WTC11 (cell line): ENCODE data around the gene PPP1R12A. TPM values are rescaled to one million over a fixed set of nuclear protein-coding genes. Genes with fewer than 3 reads are reported as not detected.

Experiments used
- ATAC-seq: fragments of 200-7000 bp; cut with Tn5 transposase; 2 replicates; pipeline ENCODE4 v1.10.0; 2021; ENCODE audit warnings: mild to moderate bottlenecking, moderate library complexity
- CTCF ChIA-PET: fragments of 300-600 bp; sonication (Branson Sonifier 250); formaldehyde crosslinking; loops from one replicate; lab custom pipeline; 2021; ENCODE audit warnings: antibody characterized with exemption; lab: Charles Lee
- POLR2A ChIA-PET: fragments of 350-600 bp; sonication (Branson Sonifier 250); formaldehyde crosslinking; loops from one replicate; lab custom pipeline; 2021; ENCODE audit warnings: antibody characterized with exemption; lab: Charles Lee
- DNase-seq: peaks from one replicate; pipeline ENCODE4 v3.0.0; 2021; ENCODE audit warnings: low spot score
- H3K27ac Mint-ChIP-seq: 2 replicates; pipeline ENCODE4 v1.8.0; 2021; ENCODE audit warnings: mixed read lengths
- H3K27me3 Mint-ChIP-seq: 2 replicates; pipeline ENCODE4 v1.8.0; 2021; ENCODE audit warnings: low read depth, mild to moderate bottlenecking, moderate library complexity, mixed read lengths
- H3K36me3 Mint-ChIP-seq: 2 replicates; pipeline ENCODE4 v1.8.0; 2021; ENCODE audit warnings: mixed read lengths
- H3K4me1 Mint-ChIP-seq: 2 replicates; pipeline ENCODE4 v1.8.0; 2022; ENCODE audit warnings: mixed read lengths
- H3K4me3 Mint-ChIP-seq: 2 replicates; pipeline ENCODE4 v1.8.0; 2021; ENCODE audit warnings: mild to moderate bottlenecking, moderate library complexity, mixed read lengths
- H3K9me3 Mint-ChIP-seq: 2 replicates; pipeline ENCODE4 v1.8.0; 2021; ENCODE audit warnings: mixed read lengths
- ESRRA ChIP-seq: sonication (generic); formaldehyde crosslinking; IDR thresholded peaks from 2 replicates; pipeline ENCODE4 v1.8.1; 2022; ENCODE audit warnings: mild to moderate bottlenecking, missing genetic modification reagents, borderline replicate concordance
- FOXJ3 ChIP-seq: sonication (generic); formaldehyde crosslinking; IDR thresholded peaks from 2 replicates; pipeline ENCODE4 v1.9.0; 2021; ENCODE audit warnings: missing genetic modification reagents, mild to moderate bottlenecking, borderline replicate concordance
- FOXP1 ChIP-seq: sonication (generic); formaldehyde crosslinking; IDR thresholded peaks from 2 replicates; pipeline ENCODE4 v1.8.0; 2022; ENCODE audit warnings: missing genetic modification reagents, mild to moderate bottlenecking, moderate library complexity, borderline replicate concordance
- GABPB1 ChIP-seq: sonication (generic); formaldehyde crosslinking; IDR thresholded peaks from 2 replicates; pipeline ENCODE4 v1.8.1; 2023; ENCODE audit warnings: mild to moderate bottlenecking, missing genetic modification reagents
- JUN ChIP-seq: sonication (generic); formaldehyde crosslinking; IDR thresholded peaks from 2 replicates; pipeline ENCODE4 v1.8.0; 2023; ENCODE audit warnings: mild to moderate bottlenecking, missing genetic modification reagents
- NFATC4 ChIP-seq: fragments of 250-450 bp; sonication (Bioruptor Pico); IDR thresholded peaks from 2 replicates; pipeline ENCODE4 v1.9.0; 2021; ENCODE audit warnings: mild to moderate bottlenecking
- NFE2L1 ChIP-seq: sonication (generic); formaldehyde crosslinking; IDR thresholded peaks from 2 replicates; pipeline ENCODE4 v1.8.1; 2023; ENCODE audit warnings: missing genetic modification reagents
- TEAD1 ChIP-seq: sonication (generic); formaldehyde crosslinking; IDR thresholded peaks from 2 replicates; pipeline ENCODE4 v1.8.0; 2022; ENCODE audit warnings: mild to moderate bottlenecking, missing genetic modification reagents
- ZNF219 ChIP-seq: sonication (generic); formaldehyde crosslinking; IDR thresholded peaks from 2 replicates; pipeline ENCODE4 v1.8.0; 2023; ENCODE audit warnings: missing genetic modification reagents, mild to moderate bottlenecking, borderline replicate concordance
- ZNF263 ChIP-seq: sonication (generic); formaldehyde crosslinking; IDR thresholded peaks from 2 replicates; pipeline ENCODE4 v1.8.1; 2022; ENCODE audit warnings: low read depth, mild to moderate bottlenecking, moderate library complexity, missing genetic modification reagents
- ZNF671 ChIP-seq: fragments of 250-450 bp; sonication (Bioruptor Pico); IDR thresholded peaks from 2 replicates; pipeline ENCODE4 v1.8.0; 2021; ENCODE audit warnings: mild to moderate bottlenecking
- total RNA-seq: library from RNA; stranded (reverse); gene quantifications from 3 replicates; pipeline ENCODE4 v1.2.3, GENCODE V29; 2021
- TF ChIP-seq, protein P1 (sequence below): sonication (generic); formaldehyde crosslinking; IDR thresholded peaks from 2 replicates; pipeline ENCODE4 v1.8.1; 2023; ENCODE audit warnings: mild to moderate bottlenecking, missing genetic modification reagents
- TF ChIP-seq, protein P2 (sequence below): fragments of 250-450 bp; sonication (Bioruptor Pico); IDR thresholded peaks from 2 replicates; pipeline ENCODE4 v1.9.0; 2021; ENCODE audit warnings: mild to moderate bottlenecking
- TF ChIP-seq, protein P3 (sequence below): sonication (generic); formaldehyde crosslinking; IDR thresholded peaks from 2 replicates; pipeline ENCODE4 v1.8.1; 2022; ENCODE audit warnings: mild to moderate bottlenecking, missing genetic modification reagents, moderate library complexity, borderline replicate concordance
- TF ChIP-seq, protein P4 (sequence below): sonication (generic); formaldehyde crosslinking; IDR thresholded peaks from 2 replicates; pipeline ENCODE4 v1.8.1; 2023; ENCODE audit warnings: mild to moderate bottlenecking, missing genetic modification reagents
- TF ChIP-seq, protein P5 (sequence below): sonication (generic); formaldehyde crosslinking; IDR thresholded peaks from 2 replicates; pipeline ENCODE4 v1.8.0; 2022; ENCODE audit warnings: mild to moderate bottlenecking, missing genetic modification reagents
- TF ChIP-seq, protein P6 (sequence below): fragments of 250-450 bp; sonication (Bioruptor Pico); IDR thresholded peaks from 2 replicates; pipeline ENCODE4 v1.9.0; 2021; ENCODE audit warnings: moderate library complexity, mild to moderate bottlenecking, inconsistent platforms, borderline replicate concordance
- TF ChIP-seq, protein P7 (sequence below): sonication (generic); formaldehyde crosslinking; IDR thresholded peaks from 2 replicates; pipeline ENCODE4 v1.8.1; 2023; ENCODE audit warnings: mild to moderate bottlenecking, missing genetic modification reagents, borderline replicate concordance

PPP1R12A gene
- total RNA-seq, 1 experiment from 2014 or later, result 83.8 TPM

DNA sequence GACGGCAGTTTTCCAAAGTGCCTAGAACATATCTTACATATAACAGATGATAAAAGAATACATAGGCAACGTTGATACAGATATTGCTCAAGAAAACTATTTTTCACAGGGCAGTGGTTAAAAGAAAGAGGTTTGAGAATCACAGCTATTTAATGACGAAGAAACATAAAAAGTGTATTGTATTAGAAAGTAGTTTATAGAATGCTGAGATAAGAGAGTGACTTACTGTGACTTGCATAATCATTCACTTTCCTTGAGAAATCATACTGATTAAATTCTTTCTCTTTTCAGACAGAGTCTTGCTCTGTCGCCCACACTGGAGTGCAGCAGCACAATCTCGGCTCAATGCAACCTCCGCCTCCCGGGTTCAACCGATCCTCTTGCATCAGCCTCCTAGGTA is 57.7 kb downstream of the PPP1R12A start:
- Mint-ChIP-seq H3K9me3 (no peaks in the 10 kb centered on the region), H3K27ac (no peak overlapping the region), H3K36me3 (no peaks in the 10 kb centered on the region), H3K4me1 (peaks cover 56% of the 10 kb centered on the region), H3K4me3 (no peak overlapping the region), H3K27me3 (no peaks in the 10 kb centered on the region)
- DNase-seq, result no peak
- ChIA-PET CTCF (interaction anchor here (1.9 kb wide), 1 partner anchor 9 kb away, joined by 5 read pairs; no protein-coding TSS in a partner anchor), POLR2A (no interaction called here)
- no peak for ATAC-seq
- TF ChIP-seq, protein P1, sequence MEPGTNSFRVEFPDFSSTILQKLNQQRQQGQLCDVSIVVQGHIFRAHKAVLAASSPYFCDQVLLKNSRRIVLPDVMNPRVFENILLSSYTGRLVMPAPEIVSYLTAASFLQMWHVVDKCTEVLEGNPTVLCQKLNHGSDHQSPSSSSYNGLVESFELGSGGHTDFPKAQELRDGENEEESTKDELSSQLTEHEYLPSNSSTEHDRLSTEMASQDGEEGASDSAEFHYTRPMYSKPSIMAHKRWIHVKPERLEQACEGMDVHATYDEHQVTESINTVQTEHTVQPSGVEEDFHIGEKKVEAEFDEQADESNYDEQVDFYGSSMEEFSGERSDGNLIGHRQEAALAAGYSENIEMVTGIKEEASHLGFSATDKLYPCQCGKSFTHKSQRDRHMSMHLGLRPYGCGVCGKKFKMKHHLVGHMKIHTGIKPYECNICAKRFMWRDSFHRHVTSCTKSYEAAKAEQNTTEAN (CRISPR knock-in tag), result no peak
- TF ChIP-seq TEAD1 (CRISPR knock-in tag), result no peak
- TF ChIP-seq GABPB1 (CRISPR knock-in tag), result no peak
- TF ChIP-seq ZNF263, result no peak
- TF ChIP-seq, protein P2, sequence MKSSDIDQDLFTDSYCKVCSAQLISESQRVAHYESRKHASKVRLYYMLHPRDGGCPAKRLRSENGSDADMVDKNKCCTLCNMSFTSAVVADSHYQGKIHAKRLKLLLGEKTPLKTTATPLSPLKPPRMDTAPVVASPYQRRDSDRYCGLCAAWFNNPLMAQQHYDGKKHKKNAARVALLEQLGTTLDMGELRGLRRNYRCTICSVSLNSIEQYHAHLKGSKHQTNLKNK (CRISPR knock-in tag), result no peak
- no peak for TF ChIP-seq NFATC4 (CRISPR knock-in tag)
- TF ChIP-seq, protein P3, sequence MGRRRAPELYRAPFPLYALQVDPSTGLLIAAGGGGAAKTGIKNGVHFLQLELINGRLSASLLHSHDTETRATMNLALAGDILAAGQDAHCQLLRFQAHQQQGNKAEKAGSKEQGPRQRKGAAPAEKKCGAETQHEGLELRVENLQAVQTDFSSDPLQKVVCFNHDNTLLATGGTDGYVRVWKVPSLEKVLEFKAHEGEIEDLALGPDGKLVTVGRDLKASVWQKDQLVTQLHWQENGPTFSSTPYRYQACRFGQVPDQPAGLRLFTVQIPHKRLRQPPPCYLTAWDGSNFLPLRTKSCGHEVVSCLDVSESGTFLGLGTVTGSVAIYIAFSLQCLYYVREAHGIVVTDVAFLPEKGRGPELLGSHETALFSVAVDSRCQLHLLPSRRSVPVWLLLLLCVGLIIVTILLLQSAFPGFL, result no peak
- no peak for TF ChIP-seq ESRRA (CRISPR knock-in tag)
- TF ChIP-seq ZNF671 (CRISPR knock-in tag), result no peak
- TF ChIP-seq ZNF219, result no peak
- TF ChIP-seq, protein P4, sequence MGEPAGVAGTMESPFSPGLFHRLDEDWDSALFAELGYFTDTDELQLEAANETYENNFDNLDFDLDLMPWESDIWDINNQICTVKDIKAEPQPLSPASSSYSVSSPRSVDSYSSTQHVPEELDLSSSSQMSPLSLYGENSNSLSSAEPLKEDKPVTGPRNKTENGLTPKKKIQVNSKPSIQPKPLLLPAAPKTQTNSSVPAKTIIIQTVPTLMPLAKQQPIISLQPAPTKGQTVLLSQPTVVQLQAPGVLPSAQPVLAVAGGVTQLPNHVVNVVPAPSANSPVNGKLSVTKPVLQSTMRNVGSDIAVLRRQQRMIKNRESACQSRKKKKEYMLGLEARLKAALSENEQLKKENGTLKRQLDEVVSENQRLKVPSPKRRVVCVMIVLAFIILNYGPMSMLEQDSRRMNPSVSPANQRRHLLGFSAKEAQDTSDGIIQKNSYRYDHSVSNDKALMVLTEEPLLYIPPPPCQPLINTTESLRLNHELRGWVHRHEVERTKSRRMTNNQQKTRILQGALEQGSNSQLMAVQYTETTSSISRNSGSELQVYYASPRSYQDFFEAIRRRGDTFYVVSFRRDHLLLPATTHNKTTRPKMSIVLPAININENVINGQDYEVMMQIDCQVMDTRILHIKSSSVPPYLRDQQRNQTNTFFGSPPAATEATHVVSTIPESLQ (CRISPR knock-in tag), result no peak
- no peak for TF ChIP-seq NFE2L1 (CRISPR knock-in tag)
- TF ChIP-seq, all 79 proteins: peak for 0

DNA sequence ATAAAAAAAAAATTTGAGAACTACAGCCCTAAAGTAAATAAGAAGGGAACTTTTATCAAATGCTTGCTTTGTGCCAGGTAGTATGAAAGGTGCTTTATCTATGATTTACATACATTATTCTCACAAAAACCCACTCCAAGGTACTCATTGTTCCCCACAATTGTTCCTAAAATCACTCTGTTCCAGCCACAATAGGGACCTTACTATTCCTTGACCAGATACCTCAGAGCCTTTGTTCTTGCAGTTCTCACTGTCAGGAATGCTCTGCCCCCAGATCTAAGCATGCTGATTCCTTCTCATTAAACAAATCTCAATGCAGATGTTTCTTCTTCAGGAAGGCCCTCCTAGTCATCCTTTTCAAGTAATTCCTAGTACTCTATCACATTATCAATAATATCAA is 60.2 kb downstream of the PPP1R12A start:
- H3K4me1 Mint-ChIP-seq, result peaks cover 38% of the 10 kb centered on the region
- no peaks in the 10 kb centered on the region for H3K27me3 Mint-ChIP-seq
- ChIA-PET CTCF (no interaction called here), POLR2A (no interaction called here)
- no peak overlapping the region for H3K4me3 Mint-ChIP-seq
- no peak overlapping the region for H3K27ac Mint-ChIP-seq
- H3K9me3 Mint-ChIP-seq, result no peaks in the 10 kb centered on the region
- DNase-seq (no peak), ATAC-seq (peak; percentile 96)
- H3K36me3 Mint-ChIP-seq, result peaks cover 6% of the 10 kb centered on the region; the same call in 1 of the 2 replicates
- TF ChIP-seq FOXJ3 (CRISPR knock-in tag) (no peak), TEAD1 (CRISPR knock-in tag) (peak; percentile 17; the same call in 1 of the 2 replicates), FOXP1 (CRISPR knock-in tag) (no peak), JUN (CRISPR knock-in tag) (no peak)
- TF ChIP-seq, protein P5, sequence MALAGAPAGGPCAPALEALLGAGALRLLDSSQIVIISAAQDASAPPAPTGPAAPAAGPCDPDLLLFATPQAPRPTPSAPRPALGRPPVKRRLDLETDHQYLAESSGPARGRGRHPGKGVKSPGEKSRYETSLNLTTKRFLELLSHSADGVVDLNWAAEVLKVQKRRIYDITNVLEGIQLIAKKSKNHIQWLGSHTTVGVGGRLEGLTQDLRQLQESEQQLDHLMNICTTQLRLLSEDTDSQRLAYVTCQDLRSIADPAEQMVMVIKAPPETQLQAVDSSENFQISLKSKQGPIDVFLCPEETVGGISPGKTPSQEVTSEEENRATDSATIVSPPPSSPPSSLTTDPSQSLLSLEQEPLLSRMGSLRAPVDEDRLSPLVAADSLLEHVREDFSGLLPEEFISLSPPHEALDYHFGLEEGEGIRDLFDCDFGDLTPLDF (CRISPR knock-in tag), result no peak
- TF ChIP-seq, protein P6, sequence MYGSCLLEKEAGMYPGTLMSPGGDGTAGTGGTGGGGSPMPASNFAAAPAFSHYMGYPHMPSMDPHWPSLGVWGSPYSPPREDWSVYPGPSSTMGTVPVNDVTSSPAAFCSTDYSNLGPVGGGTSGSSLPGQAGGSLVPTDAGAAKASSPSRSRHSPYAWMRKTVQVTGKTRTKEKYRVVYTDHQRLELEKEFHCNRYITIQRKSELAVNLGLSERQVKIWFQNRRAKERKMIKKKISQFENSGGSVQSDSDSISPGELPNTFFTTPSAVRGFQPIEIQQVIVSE (CRISPR knock-in tag), result no peak
- TF ChIP-seq, protein P1 (CRISPR knock-in tag), result no peak
- TF ChIP-seq, protein P7, sequence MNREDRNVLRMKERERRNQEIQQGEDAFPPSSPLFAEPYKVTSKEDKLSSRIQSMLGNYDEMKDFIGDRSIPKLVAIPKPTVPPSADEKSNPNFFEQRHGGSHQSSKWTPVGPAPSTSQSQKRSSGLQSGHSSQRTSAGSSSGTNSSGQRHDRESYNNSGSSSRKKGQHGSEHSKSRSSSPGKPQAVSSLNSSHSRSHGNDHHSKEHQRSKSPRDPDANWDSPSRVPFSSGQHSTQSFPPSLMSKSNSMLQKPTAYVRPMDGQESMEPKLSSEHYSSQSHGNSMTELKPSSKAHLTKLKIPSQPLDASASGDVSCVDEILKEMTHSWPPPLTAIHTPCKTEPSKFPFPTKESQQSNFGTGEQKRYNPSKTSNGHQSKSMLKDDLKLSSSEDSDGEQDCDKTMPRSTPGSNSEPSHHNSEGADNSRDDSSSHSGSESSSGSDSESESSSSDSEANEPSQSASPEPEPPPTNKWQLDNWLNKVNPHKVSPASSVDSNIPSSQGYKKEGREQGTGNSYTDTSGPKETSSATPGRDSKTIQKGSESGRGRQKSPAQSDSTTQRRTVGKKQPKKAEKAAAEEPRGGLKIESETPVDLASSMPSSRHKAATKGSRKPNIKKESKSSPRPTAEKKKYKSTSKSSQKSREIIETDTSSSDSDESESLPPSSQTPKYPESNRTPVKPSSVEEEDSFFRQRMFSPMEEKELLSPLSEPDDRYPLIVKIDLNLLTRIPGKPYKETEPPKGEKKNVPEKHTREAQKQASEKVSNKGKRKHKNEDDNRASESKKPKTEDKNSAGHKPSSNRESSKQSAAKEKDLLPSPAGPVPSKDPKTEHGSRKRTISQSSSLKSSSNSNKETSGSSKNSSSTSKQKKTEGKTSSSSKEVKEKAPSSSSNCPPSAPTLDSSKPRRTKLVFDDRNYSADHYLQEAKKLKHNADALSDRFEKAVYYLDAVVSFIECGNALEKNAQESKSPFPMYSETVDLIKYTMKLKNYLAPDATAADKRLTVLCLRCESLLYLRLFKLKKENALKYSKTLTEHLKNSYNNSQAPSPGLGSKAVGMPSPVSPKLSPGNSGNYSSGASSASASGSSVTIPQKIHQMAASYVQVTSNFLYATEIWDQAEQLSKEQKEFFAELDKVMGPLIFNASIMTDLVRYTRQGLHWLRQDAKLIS (CRISPR knock-in tag), result no peak
